ENCODE measurements around the gene VPREB3.

GRCh38 chr22:23750714-23751440 is 3.3 kb downstream of the VPREB3 start, which contains the start of gene ZNF70:
- TF ChIP-seq EZH2 (IDR thresholded peaks at IDR 0.05; ENCODE audit: low read length, missing control alignments) (no peak), CTCF (conservative IDR thresholded peaks at IDR 0.05 in 1 of 2, IDR thresholded peaks at IDR 0.05 in 1 of 2; ENCODE audit: low read depth in 1 of 2, low read length in 2 of 2) (peak in 1 of 2 donors; percentile 12)
